Nucleus accumbens (tissue), 56 donors: ENCODE results near the gene MDGA2.
"Not testable (repeated sequence)": the region's sequence is repeated elsewhere in the genome, so short reads cannot be mapped to it uniquely, and the experiment has no call there.

ENCODE experiments used
- DNase-seq, 56 donors: peaks; one replicate each; lab custom pipeline; 2025; lab: John Stamatoyannopoulos, UW

MDGA2 gene

DNA sequence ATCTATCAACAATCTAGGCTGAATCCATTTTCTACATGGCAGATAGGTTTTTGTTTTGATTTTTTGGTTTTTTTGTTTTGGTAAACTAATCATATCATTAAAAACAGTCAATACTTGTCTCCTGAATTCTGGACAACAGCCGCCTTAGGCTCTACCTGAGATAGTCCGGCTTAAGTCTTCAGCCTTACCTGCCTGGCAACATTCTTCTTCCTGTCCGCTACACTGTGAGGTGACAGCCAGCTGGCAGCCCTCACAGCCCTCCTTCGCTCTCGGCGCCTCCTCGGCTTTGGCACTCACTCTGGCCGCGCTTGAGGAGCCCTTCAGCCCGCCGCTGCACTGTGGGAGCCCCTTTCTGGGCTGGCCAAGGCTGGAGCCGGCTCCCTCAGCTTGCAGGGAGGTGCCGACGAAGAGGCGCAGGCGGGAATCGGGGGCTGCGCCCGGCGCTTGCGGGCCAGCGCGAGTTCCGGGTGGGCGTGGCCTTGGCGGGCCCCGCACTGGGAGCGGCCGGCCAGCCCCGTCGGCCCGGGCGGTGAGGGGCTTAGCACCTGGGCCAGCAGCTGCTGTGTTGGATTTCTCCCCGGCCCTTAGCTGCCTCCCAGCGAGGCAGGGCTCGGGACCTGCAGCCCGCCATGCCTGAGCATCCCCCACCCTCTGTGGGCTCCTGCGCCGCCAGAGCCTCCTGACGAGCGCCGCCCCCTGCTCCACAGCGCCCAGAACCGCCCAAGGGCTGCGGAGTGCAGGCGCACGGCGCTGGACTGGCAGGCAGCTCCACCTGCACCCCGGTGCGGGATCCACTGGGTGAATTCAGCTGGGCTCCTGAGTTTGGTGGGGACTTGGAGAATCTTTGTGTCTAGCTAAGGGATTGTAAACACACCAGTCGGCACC is 49.0 kb downstream of the MDGA2 start:
- no peak for DNase-seq

DNA sequence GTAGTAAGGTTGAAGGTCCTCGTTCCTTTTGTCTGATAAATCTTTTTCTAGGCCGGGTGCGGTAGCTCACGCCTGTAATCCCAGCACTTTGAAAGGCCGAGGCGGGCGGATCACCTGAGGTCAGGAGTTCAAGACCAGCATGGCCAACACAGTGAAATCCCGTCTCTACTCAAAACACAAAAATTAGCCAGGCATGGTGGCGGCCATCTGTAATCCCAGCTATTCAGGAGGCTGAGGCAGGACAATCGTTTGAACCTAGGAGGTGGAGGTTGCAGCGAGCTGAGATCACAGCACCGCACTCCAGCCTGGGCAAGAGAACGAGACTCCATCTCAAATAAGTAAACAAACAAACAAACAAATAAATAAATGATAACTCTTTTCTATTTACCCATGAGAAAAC is 51.3 kb downstream of the MDGA2 start:
- DNase-seq, result not testable (repeated sequence)

GRCh38 chr14:47619392-47619791 is 56.0 kb downstream of the MDGA2 start:
- DNase-seq, result no peak

GRCh38 chr14:47606566-47606965 is 68.8 kb downstream of the MDGA2 start:
- no peak for DNase-seq

DNA sequence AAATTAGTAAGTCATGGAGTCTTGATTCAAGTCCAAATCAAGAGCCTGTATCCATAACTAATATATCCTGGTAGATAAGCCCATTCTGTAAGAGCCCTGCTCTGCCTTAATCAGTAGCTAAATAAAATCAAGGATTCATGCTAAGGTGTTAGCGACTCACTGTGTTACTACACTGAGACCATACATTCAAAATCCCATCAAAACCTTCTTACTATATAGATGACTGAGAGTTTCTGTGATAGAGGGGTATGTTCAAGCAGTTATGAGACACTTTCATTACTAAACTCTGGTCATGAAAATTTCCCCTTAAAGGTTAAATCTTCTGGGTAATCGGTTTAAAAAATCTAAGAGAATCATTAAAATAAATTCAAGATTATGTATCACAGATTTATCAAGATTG is 78.5 kb downstream of the MDGA2 start:
- DNase-seq, result no peak

- no peak for DNase-seq
These were observed 79.2 kb downstream of the MDGA2 start for GRCh38 chr14:47596232-47596631.

DNA sequence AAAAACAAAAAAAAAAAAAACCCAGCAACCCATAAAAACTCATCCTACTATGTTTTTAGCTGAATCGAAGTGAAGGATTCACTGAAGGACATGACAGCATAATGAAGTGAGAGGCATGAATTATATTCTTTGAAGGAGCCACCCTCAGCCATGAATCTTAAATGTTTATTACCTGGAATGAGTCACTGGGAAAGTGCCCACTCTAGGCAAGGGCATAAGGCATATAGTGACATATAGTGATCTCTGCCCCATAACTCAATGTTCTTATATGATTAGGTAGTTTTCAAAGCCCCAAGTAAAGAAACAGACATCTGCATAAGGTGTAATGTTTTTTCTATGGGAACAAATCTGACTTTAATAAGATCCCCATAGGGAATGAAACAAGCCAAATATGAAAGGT is 79.9 kb downstream of the MDGA2 start:
- no peak for DNase-seq

- no peak for DNase-seq
These were observed 84.5 kb downstream of the MDGA2 start for GRCh38 chr14:47590767-47591495.

- DNase-seq, result no peak
These were observed 90.0 kb downstream of the MDGA2 start for GRCh38 chr14:47585447-47585846.

- DNase-seq, result no peak
These were observed 108.1 kb downstream of the MDGA2 start for GRCh38 chr14:47567273-47567672.

DNA sequence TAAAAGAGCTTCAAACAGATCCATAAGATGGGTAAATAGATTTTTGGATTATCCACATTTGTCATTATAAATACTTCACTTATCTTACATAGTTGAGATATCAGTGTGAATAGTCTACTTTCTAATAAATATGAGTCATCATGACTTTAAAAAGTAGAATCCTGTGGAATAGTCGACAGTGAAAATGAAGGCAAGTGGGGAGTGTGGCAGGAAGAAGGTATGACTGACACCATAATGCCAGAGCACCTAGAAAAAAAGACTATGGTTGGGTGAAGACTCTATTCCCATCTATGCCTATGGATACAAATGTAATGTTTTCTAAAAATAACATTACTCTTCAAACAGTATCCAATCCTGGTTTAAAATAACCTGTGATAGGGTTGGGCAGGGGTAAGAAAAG is 117.5 kb downstream of the MDGA2 start:
- no peak for DNase-seq

GRCh38 chr14:47555333-47555732 is 120.1 kb downstream of the MDGA2 start:
- no peak for DNase-seq

- peak in 4 of 56 donors; percentile 12 to 24 (median 16) for DNase-seq
These were observed 125.5 kb downstream of the MDGA2 start for GRCh38 chr14:47549886-47550285.

DNA sequence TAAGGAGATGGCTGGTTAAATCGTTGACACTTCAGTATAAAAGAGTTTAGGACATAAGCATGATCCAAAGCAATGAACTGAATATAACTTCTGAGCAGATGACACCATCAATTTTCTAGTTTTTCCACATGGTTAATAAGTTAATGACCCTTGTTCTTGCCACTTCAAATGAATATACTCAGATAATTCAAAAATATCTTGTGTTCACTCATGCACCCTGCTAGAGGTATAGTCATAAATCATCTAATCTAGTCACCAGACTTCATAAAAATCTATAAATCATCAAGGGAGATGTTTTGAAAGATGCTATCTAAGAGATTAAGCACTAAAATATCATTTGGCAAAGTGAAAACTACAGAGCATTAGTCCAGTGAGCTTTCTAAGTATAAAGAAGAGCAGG is 131.9 kb downstream of the MDGA2 start:
- no peak for DNase-seq

DNA sequence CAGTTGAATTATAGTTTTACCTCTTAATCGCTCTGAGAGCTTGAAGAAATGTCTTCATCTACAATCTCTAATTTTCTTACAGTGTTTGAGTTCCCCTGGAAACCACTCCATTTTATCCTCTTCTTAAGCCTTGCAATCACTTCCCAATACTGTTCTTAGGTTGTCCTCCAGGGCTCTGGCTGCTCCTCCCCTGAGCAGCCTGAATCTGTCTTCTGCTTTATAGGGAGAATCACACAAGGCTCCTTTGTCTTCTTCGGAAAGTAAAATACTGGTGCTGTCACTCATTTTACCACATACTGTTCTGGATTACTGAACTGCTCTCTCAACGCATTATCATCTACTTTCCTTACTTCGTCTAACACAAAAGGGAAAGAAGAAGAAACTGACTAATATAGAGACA is 133.7 kb downstream of the MDGA2 start:
- no peak for DNase-seq

GRCh38 chr14:47539031-47539461 is 136.4 kb downstream of the MDGA2 start:
- peak in 17 of 56 donors; percentile 0 to 49 (median 6) for DNase-seq

GRCh38 chr14:47536341-47536740 is 139.1 kb downstream of the MDGA2 start:
- no peak for DNase-seq

GRCh38 chr14:47526591-47527244 is 148.7 kb downstream of the MDGA2 start:
- no peak for DNase-seq

DNA sequence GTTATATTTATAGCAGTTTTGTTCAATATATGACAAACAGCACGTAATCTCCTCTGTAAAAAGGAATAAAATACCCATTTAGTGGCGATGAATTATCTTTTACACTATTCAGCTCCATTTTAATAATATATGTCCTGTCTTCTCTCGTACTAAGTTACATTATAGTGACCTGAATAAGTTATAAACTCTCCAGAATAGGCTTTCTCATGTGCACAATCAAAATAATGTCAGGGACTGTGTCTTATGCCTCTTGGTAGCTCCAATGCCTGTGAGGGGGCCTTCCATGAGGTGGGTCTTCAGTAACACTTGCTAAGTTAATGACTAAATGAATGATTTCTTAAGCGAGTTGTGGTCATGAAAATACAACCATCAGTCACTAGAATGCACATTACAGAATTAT is 150.9 kb downstream of the MDGA2 start:
- no peak for DNase-seq

GRCh38 chr14:47520382-47520781 is 155.0 kb downstream of the MDGA2 start:
- DNase-seq, result no peak

- DNase-seq, result no peak
These were observed 163.6 kb downstream of the MDGA2 start for GRCh38 chr14:47511829-47512228.
